ENCODE measurements around the gene NFKB1.

DNA sequence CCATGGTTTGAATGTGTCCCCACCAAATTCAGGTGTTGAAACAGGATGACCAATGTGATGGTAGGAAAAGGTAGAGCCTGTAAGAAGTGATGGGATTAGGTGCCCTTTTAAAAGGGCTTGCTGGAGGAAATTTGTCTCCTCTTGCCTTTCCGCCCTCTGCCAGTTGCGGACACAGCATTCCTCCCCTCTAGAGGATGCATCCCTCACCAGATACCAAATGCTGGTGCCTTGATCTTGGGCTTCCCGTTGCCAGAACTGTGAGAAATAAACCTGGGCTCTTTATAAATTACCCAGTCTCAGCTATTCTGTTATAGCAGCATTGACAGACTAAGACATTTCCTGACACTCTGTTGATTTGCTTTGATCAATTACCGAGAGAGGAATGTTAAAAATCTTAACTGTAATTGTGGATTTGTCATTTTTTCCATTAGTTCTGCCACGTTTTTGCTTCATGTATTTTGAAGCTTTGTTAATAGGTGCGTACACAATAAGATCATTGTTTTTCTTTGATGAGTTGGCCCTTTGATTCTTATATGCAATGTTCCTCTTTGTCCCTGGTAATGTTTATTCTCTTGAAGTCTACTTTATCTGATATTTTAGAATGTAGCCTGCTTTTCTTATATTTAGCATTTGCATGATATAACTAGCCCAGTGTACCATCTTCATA, 13.3 kb downstream of the NFKB1 start:
- TF ChIP-seq, protein P1, sequence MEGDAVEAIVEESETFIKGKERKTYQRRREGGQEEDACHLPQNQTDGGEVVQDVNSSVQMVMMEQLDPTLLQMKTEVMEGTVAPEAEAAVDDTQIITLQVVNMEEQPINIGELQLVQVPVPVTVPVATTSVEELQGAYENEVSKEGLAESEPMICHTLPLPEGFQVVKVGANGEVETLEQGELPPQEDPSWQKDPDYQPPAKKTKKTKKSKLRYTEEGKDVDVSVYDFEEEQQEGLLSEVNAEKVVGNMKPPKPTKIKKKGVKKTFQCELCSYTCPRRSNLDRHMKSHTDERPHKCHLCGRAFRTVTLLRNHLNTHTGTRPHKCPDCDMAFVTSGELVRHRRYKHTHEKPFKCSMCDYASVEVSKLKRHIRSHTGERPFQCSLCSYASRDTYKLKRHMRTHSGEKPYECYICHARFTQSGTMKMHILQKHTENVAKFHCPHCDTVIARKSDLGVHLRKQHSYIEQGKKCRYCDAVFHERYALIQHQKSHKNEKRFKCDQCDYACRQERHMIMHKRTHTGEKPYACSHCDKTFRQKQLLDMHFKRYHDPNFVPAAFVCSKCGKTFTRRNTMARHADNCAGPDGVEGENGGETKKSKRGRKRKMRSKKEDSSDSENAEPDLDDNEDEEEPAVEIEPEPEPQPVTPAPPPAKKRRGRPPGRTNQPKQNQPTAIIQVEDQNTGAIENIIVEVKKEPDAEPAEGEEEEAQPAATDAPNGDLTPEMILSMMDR (IDR thresholded peaks at IDR 0.05): no peak
- TF ChIP-seq POLR2AphosphoS5 (IDR thresholded peaks at IDR 0.05) (no peak), POLR2A (IDR thresholded peaks at IDR 0.05) (no peak), EP300 (IDR thresholded peaks at IDR 0.05) (no peak)
